Nephron (organoid): Measurements from ENCODE around the gene MARCOL.
A peak's percentile ranks its signal among the peaks of the same experiment; 100 is the strongest.

ENCODE experiments used
- H3K27ac Mint-ChIP-seq, 3 experiments: 2 replicates each; pipeline ENCODE4 v1.8.0; 2020; ENCODE audit warnings: mixed read lengths in 3 of 3, mild to moderate bottlenecking in 2 of 3, moderate library complexity in 1 of 3
- H3K27me3 Mint-ChIP-seq: 2 replicates; pipeline ENCODE4 v1.8.0; 2021; ENCODE audit warnings: low read depth, mild to moderate bottlenecking, moderate library complexity, mixed read lengths
- H3K36me3 Mint-ChIP-seq: 2 replicates; pipeline ENCODE4 v1.8.0; 2020; ENCODE audit warnings: low read depth, mixed read lengths
- H3K4me1 Mint-ChIP-seq: 2 replicates; pipeline ENCODE4 v1.8.0; 2020; ENCODE audit warnings: mixed read lengths
- H3K4me3 Mint-ChIP-seq, 3 experiments: 2 replicates each; pipeline ENCODE4 v1.8.0; 2020; ENCODE audit warnings: mild to moderate bottlenecking in 3 of 3, mixed read lengths in 3 of 3, moderate library complexity in 2 of 3
- H3K9me3 Mint-ChIP-seq: 2 replicates; pipeline ENCODE4 v1.8.0; 2020; ENCODE audit warnings: mixed read lengths
- CTCF ChIP-seq, 3 experiments: fragments of 200-600 bp; sonication (generic); IDR thresholded peaks; one replicate each; pipeline ENCODE4 v1.5.0; 2021; ENCODE audit warnings: antibody characterized with exemption in 3 of 3; ENCODE audit not compliant: unreplicated experiment in 3 of 3

MARCOL gene

DNA sequence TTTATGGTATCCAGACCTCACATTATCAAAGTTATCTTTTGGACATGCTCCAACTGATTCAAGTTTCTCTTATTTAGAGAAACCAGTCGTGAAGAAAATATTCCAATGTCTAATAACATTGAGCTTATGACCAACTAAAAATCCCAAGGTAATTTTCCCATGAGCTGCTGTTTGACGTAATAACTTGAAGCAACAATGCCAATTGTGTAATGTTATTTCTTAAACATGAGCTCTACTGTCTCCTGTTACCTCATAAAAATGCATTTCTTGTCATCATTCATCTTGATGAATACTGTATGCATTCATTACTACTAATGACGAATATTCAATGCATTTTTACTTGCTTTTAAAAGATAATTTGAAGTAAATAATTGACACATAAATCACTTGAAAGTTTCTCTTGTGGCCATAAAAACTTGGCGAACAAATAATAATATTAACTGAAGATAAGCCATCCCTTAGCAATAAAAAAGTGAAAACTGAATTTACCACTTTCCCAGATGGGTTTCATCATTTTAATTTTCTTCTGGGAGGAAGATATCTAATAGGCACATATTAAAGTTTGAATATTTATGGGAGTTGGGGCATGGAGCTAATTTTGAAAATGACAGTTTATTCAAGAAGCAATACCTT is 424 bp upstream of the MARCOL start:
- no peak for TF ChIP-seq CTCF (IDR thresholded peaks at IDR 0.05; ENCODE audit: unreplicated experiment in 3 of 3)
- H3K36me3 Mint-ChIP-seq = no peaks in the 10 kb centered on the region
- H3K27ac Mint-ChIP-seq = peak overlapping the region in 1 of 3 experiments; percentile 77
- H3K9me3 Mint-ChIP-seq = no peaks in the 10 kb centered on the region
- H3K4me3 Mint-ChIP-seq = no peak overlapping the region
- peaks cover 11% of the 10 kb centered on the region for H3K27me3 Mint-ChIP-seq
- H3K4me1 Mint-ChIP-seq = no peaks in the 10 kb centered on the region

- TF ChIP-seq CTCF (IDR thresholded peaks at IDR 0.05; ENCODE audit: unreplicated experiment in 3 of 3) = no peak
- Mint-ChIP-seq H3K4me3 (no peak overlapping the region), H3K36me3 (no peaks in the 10 kb centered on the region), H3K9me3 (peaks cover 5% of the 10 kb centered on the region), H3K27ac (no peak overlapping the region), H3K4me1 (no peaks in the 10 kb centered on the region), H3K27me3 (peaks cover 3% of the 10 kb centered on the region)
Measured at GRCh38 chr5:148248894-148249293, 10.6 kb downstream of the MARCOL start.

- no peaks in the 10 kb centered on the region for H3K36me3 Mint-ChIP-seq
- no peaks in the 10 kb centered on the region for H3K27me3 Mint-ChIP-seq
- H3K9me3 Mint-ChIP-seq = peaks cover 23% of the 10 kb centered on the region
- no peaks in the 10 kb centered on the region for H3K4me1 Mint-ChIP-seq
- TF ChIP-seq CTCF (IDR thresholded peaks at IDR 0.05; ENCODE audit: unreplicated experiment in 3 of 3) = no peak
- H3K27ac Mint-ChIP-seq = no peak overlapping the region
- no peak overlapping the region for H3K4me3 Mint-ChIP-seq
Measured at GRCh38 chr5:148255456-148255855, 17.1 kb downstream of the MARCOL start.

GRCh38 chr5:148259288-148259687 is 21.0 kb downstream of the MARCOL start:
- Mint-ChIP-seq H3K36me3 (no peaks in the 10 kb centered on the region), H3K9me3 (peaks cover 26% of the 10 kb centered on the region), H3K4me1 (no peaks in the 10 kb centered on the region), H3K27ac (no peak overlapping the region), H3K27me3 (no peaks in the 10 kb centered on the region), H3K4me3 (no peak overlapping the region)
- no peak for TF ChIP-seq CTCF (IDR thresholded peaks at IDR 0.05; ENCODE audit: unreplicated experiment in 3 of 3)

GRCh38 chr5:148261221-148261620 is 22.9 kb downstream of the MARCOL start:
- H3K9me3 Mint-ChIP-seq = peaks cover 27% of the 10 kb centered on the region
- no peak for TF ChIP-seq CTCF (IDR thresholded peaks at IDR 0.05; ENCODE audit: unreplicated experiment in 3 of 3)
- H3K27me3 Mint-ChIP-seq = no peaks in the 10 kb centered on the region
- no peak overlapping the region for H3K27ac Mint-ChIP-seq
- no peaks in the 10 kb centered on the region for H3K36me3 Mint-ChIP-seq
- no peak overlapping the region for H3K4me3 Mint-ChIP-seq
- no peaks in the 10 kb centered on the region for H3K4me1 Mint-ChIP-seq

GRCh38 chr5:148267962-148268361 is 29.6 kb downstream of the MARCOL start:
- Mint-ChIP-seq H3K9me3 (peaks cover 7% of the 10 kb centered on the region), H3K4me1 (no peaks in the 10 kb centered on the region)
- no peak for TF ChIP-seq CTCF (IDR thresholded peaks at IDR 0.05; ENCODE audit: unreplicated experiment in 3 of 3)

More at GRCh38 chr5:148267962-148268361, 29.6 kb downstream of the MARCOL start:
- H3K4me3 Mint-ChIP-seq = no peak overlapping the region
- H3K27me3 Mint-ChIP-seq = no peaks in the 10 kb centered on the region
- no peak overlapping the region for H3K27ac Mint-ChIP-seq
- H3K36me3 Mint-ChIP-seq = no peaks in the 10 kb centered on the region
